H9 (cell line): ENCODE results near the gene ELOF1. TPM values are rescaled to one million over a fixed set of nuclear protein-coding genes. Genes with fewer than 3 reads are reported as not detected.

Experiments used
- DNase-seq: peaks from one replicate; pipeline ENCODE4 v3.0.0-alpha.2; 2017
- H2AFZ ChIP-seq: one replicate; pipeline ENCODE4 v1.6.1; 2013; ENCODE audit warnings: mild to moderate bottlenecking, low read length, control low read depth, moderate library complexity
- H2AK5ac ChIP-seq: 2 replicates; pipeline ENCODE4 v1.6.1; 2013; ENCODE audit warnings: low read length, control low read depth, mixed read lengths; ENCODE audit not compliant: insufficient read length
- H2BK120ac ChIP-seq: one replicate; pipeline ENCODE4 v1.6.1; 2013; ENCODE audit warnings: low read depth, mild to moderate bottlenecking, low read length, control low read depth, inconsistent platforms; ENCODE audit not compliant: poor library complexity, severe bottlenecking
- H2BK12ac ChIP-seq: 2 replicates; pipeline ENCODE4 v1.6.1; 2013; ENCODE audit warnings: low read length, control low read depth, mixed read lengths, low read depth; ENCODE audit not compliant: insufficient read length
- H2BK15ac ChIP-seq: 2 replicates; pipeline ENCODE4 v1.6.1; 2013; ENCODE audit warnings: low read depth, low read length, control low read depth
- H2BK20ac ChIP-seq: one replicate; pipeline ENCODE4 v1.6.1; 2013; ENCODE audit warnings: low read depth, mild to moderate bottlenecking, low read length, control low read depth, inconsistent platforms; ENCODE audit not compliant: poor library complexity, severe bottlenecking
- H2BK5ac ChIP-seq: 2 replicates; pipeline ENCODE4 v1.6.1; 2013; ENCODE audit warnings: low read length, control low read depth, mixed read lengths; ENCODE audit not compliant: insufficient read length
- H3K14ac ChIP-seq: 2 replicates; pipeline ENCODE4 v1.6.1; 2013; ENCODE audit warnings: low read length, control low read depth; ENCODE audit not compliant: insufficient read depth
- H3K18ac ChIP-seq: 2 replicates; pipeline ENCODE4 v1.6.1; 2013; ENCODE audit warnings: low read depth, mild to moderate bottlenecking, mixed read lengths, low read length, control low read depth; ENCODE audit not compliant: insufficient read length
- H3K23ac ChIP-seq: 2 replicates; pipeline ENCODE4 v1.6.1; 2013; ENCODE audit warnings: low read length, control low read depth, mixed read lengths, low read depth; ENCODE audit not compliant: insufficient read length
- H3K23me2 ChIP-seq: 2 replicates; pipeline ENCODE4 v1.6.1; 2013; ENCODE audit warnings: low read depth, mild to moderate bottlenecking, mixed read lengths, low read length, control low read depth; ENCODE audit not compliant: insufficient read length, poor library complexity, severe bottlenecking
- H3K27ac ChIP-seq: 2 replicates; pipeline ENCODE4 v1.5.1; 2013; ENCODE audit warnings: low read length, control low read depth, mixed read lengths, low read depth; ENCODE audit not compliant: insufficient read length
- H3K27me3 ChIP-seq: 2 replicates; pipeline ENCODE4 v1.6.1; 2013; ENCODE audit warnings: low read length, control low read depth, inconsistent platforms; ENCODE audit not compliant: insufficient read depth
- H3K4ac ChIP-seq: 2 replicates; pipeline ENCODE4 v1.6.1; 2013; ENCODE audit warnings: low read depth, mild to moderate bottlenecking, control low read depth, inconsistent platforms, low read length, moderate library complexity
- H3K4me1 ChIP-seq: 2 replicates; pipeline ENCODE4 v1.6.1; 2013; ENCODE audit warnings: low read length, control low read depth, inconsistent platforms; ENCODE audit not compliant: insufficient read depth
- H3K4me2 ChIP-seq: 2 replicates; pipeline ENCODE4 v1.6.1; 2013; ENCODE audit warnings: low read length, control low read depth, mixed read lengths; ENCODE audit not compliant: insufficient read length, insufficient read depth
- H3K56ac ChIP-seq: 2 replicates; pipeline ENCODE4 v1.6.1; 2013; ENCODE audit warnings: low read depth, mild to moderate bottlenecking, mixed read lengths, low read length, control low read depth; ENCODE audit not compliant: insufficient read length
- H3K79me1 ChIP-seq: 2 replicates; pipeline ENCODE4 v1.6.1; 2013; ENCODE audit warnings: low read depth, mild to moderate bottlenecking, moderate library complexity, low read length, control low read depth, inconsistent platforms; ENCODE audit not compliant: insufficient read depth, poor library complexity, severe bottlenecking
- H3K79me2 ChIP-seq: 2 replicates; pipeline ENCODE4 v1.6.1; 2013; ENCODE audit warnings: low read length, control low read depth, inconsistent platforms; ENCODE audit not compliant: insufficient read depth
- H3K9ac ChIP-seq: 2 replicates; pipeline ENCODE4 v1.6.1; 2013; ENCODE audit warnings: low read length, control low read depth, mixed read lengths; ENCODE audit not compliant: insufficient read length; ENCODE audit errors: extremely low read depth
- H3K9me3 ChIP-seq: one replicate; pipeline ENCODE4 v1.6.1; 2013; ENCODE audit warnings: low read depth, low read length, inconsistent platforms; ENCODE audit not compliant: control insufficient read depth
- H3T11ph ChIP-seq: one replicate; pipeline ENCODE4 v1.6.1; 2013; ENCODE audit warnings: mild to moderate bottlenecking, low read length, control low read depth, inconsistent platforms
- H4K20me1 ChIP-seq: one replicate; pipeline ENCODE4 v1.6.1; 2013; ENCODE audit not compliant: control insufficient read depth, insufficient read length, insufficient read depth
- H4K5ac ChIP-seq: 2 replicates; pipeline ENCODE4 v1.6.1; 2013; ENCODE audit warnings: low read depth, mild to moderate bottlenecking, mixed read lengths, low read length, control low read depth; ENCODE audit not compliant: insufficient read length
- H4K8ac ChIP-seq: replicated peaks from 2 replicates; pipeline ENCODE4 v1.6.1; 2013; ENCODE audit warnings: low read length, control low read depth, mixed read lengths, low read depth; ENCODE audit not compliant: insufficient read length
- H4K91ac ChIP-seq: 2 replicates; pipeline ENCODE4 v1.6.1; 2013; ENCODE audit warnings: low read depth, mild to moderate bottlenecking, moderate library complexity, mixed read lengths, low read length, control low read depth; ENCODE audit not compliant: insufficient read length
- H3K27ac Mint-ChIP-seq, 3 experiments: 2 replicates in 2 of 3; 3 replicates in 1 of 3; pipeline ENCODE4 v1.8.0; 2020 to 2021; ENCODE audit warnings: mixed read lengths in 3 of 3, mild to moderate bottlenecking in 1 of 3, moderate library complexity in 1 of 3
- H3K27me3 Mint-ChIP-seq: 2 replicates; pipeline ENCODE4 v1.8.0; 2021; ENCODE audit warnings: low read depth, mild to moderate bottlenecking, moderate library complexity, mixed read lengths
- H3K36me3 Mint-ChIP-seq, 3 experiments: 2 replicates in 2 of 3; 3 replicates in 1 of 3; pipeline ENCODE4 v1.8.0; 2020 to 2021; ENCODE audit warnings: low read depth in 3 of 3, mixed read lengths in 3 of 3; ENCODE audit not compliant: insufficient read depth in 1 of 3
- H3K4me1 Mint-ChIP-seq, 2 experiments: 2 replicates each; pipeline ENCODE4 v1.8.0; 2020; ENCODE audit warnings: mixed read lengths in 2 of 2
- H3K4me3 Mint-ChIP-seq, 2 experiments: 2 replicates in 1 of 2; 3 replicates in 1 of 2; pipeline ENCODE4 v1.8.0; 2020 to 2021; ENCODE audit warnings: mild to moderate bottlenecking in 2 of 2, mixed read lengths in 2 of 2, moderate library complexity in 1 of 2
- H3K9me3 Mint-ChIP-seq, 2 experiments: 2 replicates in 1 of 2; 3 replicates in 1 of 2; pipeline ENCODE4 v1.8.0; 2020; ENCODE audit warnings: mild to moderate bottlenecking in 2 of 2, mixed read lengths in 2 of 2, moderate library complexity in 1 of 2
- WGBS: extraction: QIAGEN DNeasy Blood & Tissue Kit; methylation state at CpG from one replicate; pipeline ENCODE4 v1.1.7; 2013; ENCODE audit warnings: missing lambda C conversion rate, low lambda C conversion rate, mixed read lengths; ENCODE audit not compliant: insufficient read length; ENCODE audit errors: extremely low coverage; 5-methylcytosine and 5-hydroxymethylcytosine counted together
- total RNA-seq: library from RNA; stranded (reverse); gene quantifications from 2 replicates; pipeline ENCODE4 v1.2.1, GENCODE V29; 2021
- TF ChIP-seq, protein P1 (sequence below): fragments of 200-600 bp; sonication (generic); conservative IDR thresholded peaks from 3 replicates; pipeline ENCODE4 v1.8.0; 2021; ENCODE audit warnings: antibody characterized with exemption, mild to moderate bottlenecking

The ELOF1 gene
- total RNA-seq, 1 experiment from 2014 or later: 84.9 TPM

DNA sequence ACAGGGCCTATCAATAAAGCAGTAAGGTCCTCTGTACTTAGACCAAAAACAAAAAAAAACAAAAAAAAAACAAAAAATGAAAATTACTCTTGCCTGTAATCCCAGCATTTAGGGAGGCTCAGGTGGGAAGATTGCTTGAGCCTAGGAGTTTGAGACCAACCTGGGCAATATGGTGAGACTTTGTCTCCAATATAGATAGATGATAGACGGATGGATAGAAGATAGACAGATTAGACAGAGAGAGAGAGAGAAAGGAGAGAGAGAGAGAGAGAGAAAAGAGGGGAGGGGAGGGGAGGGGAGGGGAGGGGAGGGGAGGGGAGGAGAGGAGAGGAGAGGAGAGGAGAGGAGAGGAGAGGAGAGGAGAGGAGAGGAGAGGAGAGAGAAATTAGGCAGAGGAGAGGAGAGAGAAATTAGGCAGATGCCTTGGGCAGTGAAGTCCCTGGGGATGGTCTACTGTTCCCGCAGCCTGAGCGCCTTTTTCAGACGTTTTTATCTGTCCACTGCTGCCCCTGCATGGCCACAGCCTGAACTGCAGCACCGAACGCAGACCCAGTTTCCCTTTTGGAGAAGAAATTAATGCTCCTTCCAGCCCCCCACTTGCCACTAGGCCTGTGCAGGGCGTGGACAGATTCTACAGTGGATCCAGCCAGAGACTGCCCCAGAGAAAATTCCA lies 28.4 kb upstream of the ELOF1 start:
- WGBS: no CpG with 5 or more reads among the region's 7 CpGs
- Histone ChIP-seq H4K5ac (no peak overlapping the region), H3K23ac (no peak overlapping the region), H4K91ac (no peak overlapping the region), H2BK120ac (no peak overlapping the region), H4K20me1 (no peaks in the 10 kb centered on the region), H3K4ac (no peak overlapping the region), H2AK5ac (no peak overlapping the region), H2AFZ (no peak overlapping the region), H2BK15ac (no peak overlapping the region), H3K27me3 (no peaks in the 10 kb centered on the region), H2BK20ac (no peak overlapping the region), H2BK12ac (no peak overlapping the region), H3K79me1 (no peaks in the 10 kb centered on the region), H3K56ac (no peak overlapping the region), H3K23me2 (no peaks in the 10 kb centered on the region), H3K9me3 (no peaks in the 10 kb centered on the region), H3K14ac (no peak overlapping the region), H3T11ph (no peak overlapping the region), H3K18ac (no peak overlapping the region), H4K8ac (no peak overlapping the region), H2BK5ac (no peak overlapping the region), H3K9ac (no peak overlapping the region), H3K4me1 (no peaks in the 10 kb centered on the region), H3K27ac (no peak overlapping the region), H3K4me2 (no peak overlapping the region), H3K79me2 (no peaks in the 10 kb centered on the region)
- peaks cover 2% of the 10 kb centered on the region in 2 experiments; a peak in 1 of 4 replicates for H3K4me1 Mint-ChIP-seq
- H3K9me3 Mint-ChIP-seq: no peaks in the 10 kb centered on the region; a peak in 1 of 5 replicates
- H3K27ac Mint-ChIP-seq: 0 out of 7 replicates have a peak overlapping the region, but pooled peaks of 2 of the 3 experiments have one; percentile 42 to 44
- H3K4me3 Mint-ChIP-seq: no peak overlapping the region
- no peaks in the 10 kb centered on the region for H3K36me3 Mint-ChIP-seq
- peak; percentile 81 for DNase-seq
- H3K27me3 Mint-ChIP-seq: peaks cover 4% of the 10 kb centered on the region
- TF ChIP-seq, protein P1, sequence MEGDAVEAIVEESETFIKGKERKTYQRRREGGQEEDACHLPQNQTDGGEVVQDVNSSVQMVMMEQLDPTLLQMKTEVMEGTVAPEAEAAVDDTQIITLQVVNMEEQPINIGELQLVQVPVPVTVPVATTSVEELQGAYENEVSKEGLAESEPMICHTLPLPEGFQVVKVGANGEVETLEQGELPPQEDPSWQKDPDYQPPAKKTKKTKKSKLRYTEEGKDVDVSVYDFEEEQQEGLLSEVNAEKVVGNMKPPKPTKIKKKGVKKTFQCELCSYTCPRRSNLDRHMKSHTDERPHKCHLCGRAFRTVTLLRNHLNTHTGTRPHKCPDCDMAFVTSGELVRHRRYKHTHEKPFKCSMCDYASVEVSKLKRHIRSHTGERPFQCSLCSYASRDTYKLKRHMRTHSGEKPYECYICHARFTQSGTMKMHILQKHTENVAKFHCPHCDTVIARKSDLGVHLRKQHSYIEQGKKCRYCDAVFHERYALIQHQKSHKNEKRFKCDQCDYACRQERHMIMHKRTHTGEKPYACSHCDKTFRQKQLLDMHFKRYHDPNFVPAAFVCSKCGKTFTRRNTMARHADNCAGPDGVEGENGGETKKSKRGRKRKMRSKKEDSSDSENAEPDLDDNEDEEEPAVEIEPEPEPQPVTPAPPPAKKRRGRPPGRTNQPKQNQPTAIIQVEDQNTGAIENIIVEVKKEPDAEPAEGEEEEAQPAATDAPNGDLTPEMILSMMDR: peak; percentile 86
